Skin of body (tissue), 2 donors: ENCODE results near the gene TMEM129. TPM values are rescaled to one million over a fixed set of nuclear protein-coding genes. Genes with fewer than 3 reads are reported as not detected.

Source experiments
- DNase-seq: peaks from one replicate; lab custom pipeline; 2025; lab: John Stamatoyannopoulos, UW
- total RNA-seq: library from RNA; depleted of rRNA; stranded (reverse); fragments of >200 nt; gene quantifications from one replicate; pipeline ENCODE4 v1.2.3, GENCODE V29; 2014

The TMEM129 gene
- total RNA-seq, 1 donor from 2014 or later: 9.2 TPM

DNA sequence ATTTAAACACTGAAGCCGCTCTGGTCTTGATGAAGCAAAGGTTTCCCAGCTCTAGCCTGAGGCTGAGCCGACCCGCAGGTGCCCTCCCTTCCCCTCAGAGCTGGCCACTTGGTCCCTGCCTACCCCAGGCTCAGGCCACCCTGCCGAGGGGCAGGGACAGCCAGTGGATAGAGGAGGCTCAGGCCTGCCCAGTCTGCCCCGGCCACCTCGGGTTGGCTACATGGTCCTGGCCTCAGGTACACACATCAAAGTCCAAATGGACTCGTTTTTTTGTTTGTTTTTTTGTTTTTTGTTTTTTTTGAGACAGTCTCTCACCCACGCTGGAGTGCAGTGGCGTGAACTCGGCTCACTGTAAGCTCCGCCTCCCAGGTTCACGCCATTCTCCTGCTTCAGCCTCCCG is 24.0 kb upstream of the TMEM129 start:
- no peak for DNase-seq

DNA sequence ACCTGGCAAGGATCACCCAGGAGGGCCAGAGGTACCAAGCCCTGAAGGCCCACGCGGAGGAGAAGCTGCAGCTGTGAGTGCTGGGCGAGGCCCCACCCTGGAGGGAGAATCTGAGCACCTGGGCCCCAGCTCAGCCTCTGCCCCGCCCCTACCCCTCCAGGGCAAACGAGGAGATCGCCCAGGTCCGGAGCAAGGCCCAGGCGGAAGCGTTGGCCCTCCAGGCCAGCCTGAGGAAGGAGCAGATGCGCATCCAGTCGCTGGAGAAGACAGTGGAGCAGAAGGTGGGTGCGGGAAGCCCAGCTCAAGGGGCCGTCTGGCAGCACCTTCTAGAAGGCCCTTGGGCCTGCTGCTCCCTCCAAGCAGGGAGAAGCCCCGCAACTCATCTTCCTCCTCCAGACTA is 23.4 kb upstream of the TMEM129 start:
- no peak for DNase-seq

DNA sequence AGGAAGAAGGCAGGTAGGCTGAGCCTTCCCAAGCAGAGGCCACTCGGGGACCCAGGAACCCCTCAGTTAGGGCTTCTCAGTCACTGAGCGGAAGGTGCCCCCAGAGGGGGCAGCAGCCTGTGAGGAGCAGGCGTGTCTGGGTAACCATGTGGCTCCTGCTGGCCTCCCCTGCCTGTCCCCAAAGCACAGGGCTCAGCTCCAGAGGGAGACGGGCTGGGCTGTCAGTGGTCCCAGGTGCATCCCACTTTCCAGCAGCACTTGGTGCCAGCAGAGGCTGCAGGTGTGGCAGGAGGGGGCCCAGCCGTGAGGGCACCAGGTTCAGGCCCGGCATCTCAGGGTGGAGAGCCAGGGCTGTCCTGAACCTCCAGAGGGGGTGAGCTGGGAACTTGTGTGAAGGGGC is 22.9 kb upstream of the TMEM129 start:
- DNase-seq: no peak

DNA sequence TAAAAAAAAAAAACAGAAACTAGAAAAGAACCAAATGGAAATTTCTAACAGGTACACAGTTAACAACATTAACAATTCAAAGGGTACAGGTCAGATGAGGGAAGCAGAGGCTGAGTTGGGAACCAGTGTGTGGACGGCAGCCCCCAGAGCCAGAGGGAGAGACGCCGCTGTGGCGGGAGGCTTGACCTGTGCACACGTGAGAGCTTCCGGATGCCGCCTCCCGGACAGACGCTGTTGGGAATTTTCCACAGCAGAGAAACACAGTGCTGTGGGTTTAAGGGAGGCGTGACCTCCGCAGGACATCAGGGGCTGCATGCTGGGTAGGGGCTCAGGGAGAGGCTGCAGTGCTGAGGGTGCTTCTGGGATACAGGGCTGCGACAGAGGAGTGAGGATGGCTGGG is 22.4 kb upstream of the TMEM129 start:
- DNase-seq: no peak

DNA sequence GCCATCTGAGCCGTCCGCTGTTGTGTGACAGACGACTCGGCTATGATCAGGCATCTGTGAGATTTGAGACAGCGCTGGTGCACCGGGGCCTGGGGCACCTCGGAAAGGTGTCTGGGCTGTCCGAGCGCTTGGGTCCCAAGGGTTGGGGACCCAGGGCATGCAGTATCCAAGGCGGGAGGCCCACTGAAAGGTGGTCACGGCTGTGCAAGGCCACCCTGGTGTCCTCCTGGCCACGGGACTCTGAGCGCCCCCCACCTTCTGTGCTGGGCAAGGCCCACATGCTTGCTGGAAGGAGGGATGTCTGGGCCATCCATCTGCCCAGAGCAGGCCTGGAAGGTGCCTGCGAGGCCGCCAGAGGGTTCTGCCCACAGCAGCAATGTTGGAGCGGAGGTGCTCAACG is 20.1 kb upstream of the TMEM129 start:
- DNase-seq: no peak

DNA sequence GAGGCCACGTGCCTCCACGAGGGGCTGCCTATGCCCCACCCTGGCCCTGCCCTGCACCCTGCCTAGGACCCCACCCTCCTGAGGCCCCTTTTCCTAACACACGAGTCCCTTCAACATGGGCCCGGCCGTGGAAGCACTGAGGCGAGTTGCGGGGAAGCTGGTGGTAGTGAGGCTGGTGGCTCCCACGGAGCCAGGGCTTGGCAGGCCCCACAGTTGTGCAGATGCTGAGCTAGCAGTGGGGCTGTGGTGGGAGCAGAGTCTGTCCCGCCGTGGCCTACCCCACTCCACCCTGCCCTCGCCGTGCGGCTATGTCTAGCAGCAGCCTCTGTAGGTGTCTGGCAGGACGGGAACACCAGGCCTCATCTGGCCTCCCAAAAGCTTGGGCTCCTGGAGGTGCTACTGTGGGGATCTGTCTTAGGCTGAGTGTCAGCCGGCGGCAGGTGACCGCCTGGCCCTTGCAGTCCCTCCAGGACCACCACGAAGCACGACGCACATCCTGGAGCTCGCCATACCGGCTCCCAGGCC is 19.0 kb upstream of the TMEM129 start:
- DNase-seq: no peak

DNA sequence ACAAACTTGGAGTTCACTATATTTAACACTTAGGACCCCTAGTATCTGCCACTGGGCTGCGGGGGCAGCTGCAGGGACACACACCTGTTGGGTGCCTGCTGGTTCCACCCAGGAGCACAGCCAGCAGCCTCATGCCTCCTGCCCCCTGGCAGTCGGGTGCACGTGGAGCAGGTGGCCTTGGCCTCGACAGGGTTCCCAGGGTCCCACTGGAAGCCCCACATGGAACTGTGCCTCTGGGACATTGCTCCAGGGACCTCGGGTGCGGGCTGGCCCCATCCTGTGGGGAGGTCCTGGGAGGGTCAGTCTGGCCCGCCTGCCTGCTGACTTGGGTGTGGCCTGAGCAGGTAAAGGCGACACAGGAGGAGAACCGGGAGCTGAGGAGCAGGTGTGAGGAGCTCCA is 18.2 kb upstream of the TMEM129 start:
- no peak for DNase-seq

DNA sequence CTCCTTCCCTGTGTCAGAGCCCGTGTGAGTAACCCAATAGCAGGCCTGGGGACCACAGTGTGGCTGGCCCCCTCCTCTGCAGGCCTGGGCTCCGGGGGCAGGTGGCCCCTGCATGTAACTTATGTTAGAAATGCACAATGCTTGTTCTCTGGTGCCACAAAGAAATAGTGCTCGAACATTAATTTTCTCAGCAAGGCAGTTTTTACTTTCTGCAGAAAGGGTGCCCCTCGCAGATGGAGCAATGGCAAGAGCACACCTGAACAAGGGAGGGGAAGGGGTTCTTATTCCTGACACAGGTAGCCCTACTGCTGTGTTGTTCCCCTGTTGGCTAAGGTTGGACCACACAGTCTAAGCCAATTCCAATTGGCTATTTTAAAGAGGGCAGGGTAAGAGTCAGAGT is 17.3 kb upstream of the TMEM129 start:
- no peak for DNase-seq

DNA sequence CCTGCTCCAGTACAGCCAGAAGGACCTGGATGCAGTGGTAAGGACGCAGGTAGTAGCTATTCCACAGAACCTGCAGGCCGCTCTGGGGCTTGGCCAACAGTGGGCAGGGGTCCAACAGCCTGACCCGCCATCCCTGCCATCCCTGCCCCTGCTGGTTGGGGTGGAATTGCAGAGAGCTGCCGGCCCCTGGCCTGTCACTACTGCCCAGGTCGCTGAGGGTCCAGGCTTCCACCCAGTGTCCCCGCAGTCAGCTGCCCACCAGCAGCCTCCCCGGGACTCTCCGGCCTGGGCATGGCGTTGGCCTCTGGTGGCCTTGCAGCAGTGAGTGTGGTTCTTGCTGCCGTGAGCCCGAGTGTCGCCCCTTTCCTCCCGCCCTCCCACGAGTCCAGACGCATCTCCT is 16.5 kb upstream of the TMEM129 start:
- DNase-seq: no peak

DNA sequence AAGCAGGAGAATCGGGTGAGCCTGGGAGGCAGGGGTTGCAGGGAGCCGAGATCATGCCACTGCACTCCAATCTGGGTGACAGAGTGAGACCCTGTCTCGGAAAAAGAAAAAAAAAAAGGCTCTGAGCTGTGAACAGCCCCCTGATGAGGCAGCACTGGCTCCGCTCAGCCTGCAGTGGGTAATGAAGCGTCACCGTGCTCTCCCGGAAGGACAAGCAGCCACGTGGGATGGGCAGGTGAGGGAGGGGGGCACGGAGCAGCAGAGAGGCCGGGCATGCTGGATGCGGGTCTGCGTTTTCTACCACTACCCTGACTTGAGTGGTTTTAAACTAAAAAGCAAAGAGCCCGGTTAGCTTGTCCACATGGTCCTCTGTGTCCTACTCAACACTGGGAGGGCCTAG is 15.7 kb upstream of the TMEM129 start:
- DNase-seq: no peak

DNA sequence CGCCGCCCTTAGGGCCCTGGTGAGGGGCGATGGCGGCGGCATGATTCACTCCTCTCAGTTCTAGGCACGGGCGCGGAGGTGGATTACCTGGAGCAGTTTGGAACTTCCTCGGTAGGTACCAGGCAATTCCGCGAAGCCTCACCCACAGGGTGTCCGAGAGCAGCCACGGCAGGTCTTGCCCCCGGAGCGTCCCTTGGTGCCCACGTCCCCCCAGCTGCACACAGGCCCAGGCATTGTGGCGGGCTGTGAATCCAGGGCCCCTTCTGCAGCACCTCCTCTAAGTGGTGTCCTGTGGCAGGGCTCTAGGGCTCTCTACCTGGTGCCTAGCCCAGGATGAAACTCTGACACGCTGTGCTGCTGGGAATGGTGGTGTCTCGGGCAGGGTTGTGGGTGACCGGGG is 14.1 kb upstream of the TMEM129 start:
- DNase-seq: no peak

DNA sequence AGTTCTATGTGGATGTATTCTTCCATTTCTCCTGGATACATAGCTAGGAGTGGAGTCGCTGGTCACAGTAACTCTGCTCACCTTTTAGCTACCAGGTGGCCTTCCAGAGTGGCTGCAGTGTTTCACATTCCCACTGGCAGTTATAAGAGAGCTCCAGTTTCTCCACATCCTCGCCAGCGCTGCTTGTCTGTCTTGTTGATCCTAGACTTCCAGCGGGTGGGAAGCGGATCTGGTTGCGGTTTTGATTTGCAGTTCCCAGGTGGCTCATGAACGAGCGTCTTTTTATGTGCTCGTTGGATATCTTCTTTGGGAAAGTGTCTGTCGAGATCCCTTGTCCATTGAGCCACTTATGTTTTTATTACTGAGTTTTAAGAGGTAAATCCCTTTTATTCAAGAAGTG is 11.8 kb upstream of the TMEM129 start:
- DNase-seq: no peak

DNA sequence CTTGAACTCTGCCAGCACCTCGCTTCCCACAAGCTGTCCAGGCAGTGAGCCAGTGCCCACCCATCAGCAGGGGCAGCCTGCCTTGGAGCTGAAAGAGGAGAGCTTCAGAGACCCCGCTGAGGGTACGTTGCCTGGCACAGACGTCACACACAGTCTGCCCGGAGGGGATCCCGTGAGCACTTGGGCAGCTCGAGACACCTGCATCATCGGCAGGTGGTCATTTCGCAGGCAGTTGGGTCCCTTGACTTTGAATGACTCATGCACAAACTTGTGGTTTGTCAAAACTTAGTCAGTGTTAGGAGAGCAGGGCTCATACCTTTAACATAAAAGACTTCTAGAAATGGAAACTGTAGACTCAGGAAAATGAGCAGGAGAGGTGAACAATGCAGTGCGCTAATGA is 10.1 kb upstream of the TMEM129 start:
- DNase-seq: no peak

DNA sequence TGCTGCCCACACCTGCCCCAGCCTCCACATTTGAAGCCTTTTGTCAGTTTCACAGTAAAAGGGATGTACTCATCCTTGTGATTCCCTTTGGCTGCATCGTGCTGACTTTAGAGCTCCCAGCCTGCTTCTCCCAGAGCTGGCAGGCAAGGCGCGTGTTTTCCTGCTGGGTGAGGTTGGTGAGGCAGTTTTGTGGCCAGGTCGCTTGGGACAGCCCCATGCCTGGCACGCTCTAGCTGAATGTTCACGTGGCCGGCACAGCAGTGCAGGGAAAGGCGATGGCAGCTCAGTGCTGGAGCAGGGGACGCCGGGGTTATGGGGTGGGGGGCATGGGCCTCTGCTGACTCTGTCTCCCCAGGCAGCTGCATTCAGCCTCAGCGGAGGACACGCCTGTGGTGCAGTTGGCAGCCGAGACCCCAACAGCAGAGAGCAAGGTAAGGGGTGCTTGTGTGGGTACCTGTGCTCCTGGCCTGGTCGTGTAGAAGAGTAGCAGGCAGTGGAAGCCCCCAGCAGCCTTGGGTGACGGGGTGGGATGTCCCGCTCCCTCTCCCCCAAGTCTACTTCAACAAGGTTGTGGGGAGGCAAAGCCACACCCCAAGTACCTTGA is 9.5 kb upstream of the TMEM129 start:
- no peak for DNase-seq

DNA sequence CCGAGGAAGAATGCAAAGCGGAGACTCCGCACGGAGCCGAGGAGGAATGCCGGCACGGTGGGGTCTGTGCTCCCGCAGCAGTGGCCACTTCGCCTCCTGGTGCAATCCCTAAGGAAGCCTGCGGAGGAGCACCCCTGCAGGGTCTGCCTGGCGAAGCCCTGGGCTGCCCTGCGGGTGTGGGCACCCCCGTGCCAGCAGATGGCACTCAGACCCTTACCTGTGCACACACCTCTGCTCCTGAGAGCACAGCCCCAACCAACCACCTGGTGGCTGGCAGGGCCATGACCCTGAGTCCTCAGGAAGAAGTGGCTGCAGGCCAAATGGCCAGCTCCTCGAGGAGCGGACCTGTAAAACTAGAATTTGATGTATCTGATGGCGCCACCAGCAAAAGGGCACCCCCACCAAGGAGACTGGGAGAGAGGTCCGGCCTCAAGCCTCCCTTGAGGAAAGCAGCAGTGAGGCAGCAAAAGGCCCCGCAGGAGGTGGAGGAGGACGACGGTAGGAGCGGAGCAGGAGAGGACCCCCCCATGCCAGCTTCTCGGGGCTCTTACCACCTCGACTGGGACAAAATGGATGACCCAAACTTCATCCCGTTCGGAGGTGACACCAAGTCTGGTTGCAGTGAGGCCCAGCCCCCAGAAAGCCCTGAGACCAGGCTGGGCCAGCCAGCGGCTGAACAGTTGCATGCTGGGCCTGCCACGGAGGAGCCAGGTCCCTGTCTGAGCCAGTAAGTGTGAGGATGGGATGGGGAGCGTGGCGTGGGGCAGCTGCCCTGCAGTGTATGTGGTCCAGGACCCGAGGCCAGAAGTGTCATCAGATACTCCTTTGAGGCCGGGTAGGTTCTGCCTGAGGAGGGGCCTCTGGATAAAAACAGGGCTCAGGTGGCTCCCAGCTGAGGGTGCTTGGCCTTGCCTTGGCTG is 7.2 kb upstream of the TMEM129 start:
- DNase-seq: no peak

DNA sequence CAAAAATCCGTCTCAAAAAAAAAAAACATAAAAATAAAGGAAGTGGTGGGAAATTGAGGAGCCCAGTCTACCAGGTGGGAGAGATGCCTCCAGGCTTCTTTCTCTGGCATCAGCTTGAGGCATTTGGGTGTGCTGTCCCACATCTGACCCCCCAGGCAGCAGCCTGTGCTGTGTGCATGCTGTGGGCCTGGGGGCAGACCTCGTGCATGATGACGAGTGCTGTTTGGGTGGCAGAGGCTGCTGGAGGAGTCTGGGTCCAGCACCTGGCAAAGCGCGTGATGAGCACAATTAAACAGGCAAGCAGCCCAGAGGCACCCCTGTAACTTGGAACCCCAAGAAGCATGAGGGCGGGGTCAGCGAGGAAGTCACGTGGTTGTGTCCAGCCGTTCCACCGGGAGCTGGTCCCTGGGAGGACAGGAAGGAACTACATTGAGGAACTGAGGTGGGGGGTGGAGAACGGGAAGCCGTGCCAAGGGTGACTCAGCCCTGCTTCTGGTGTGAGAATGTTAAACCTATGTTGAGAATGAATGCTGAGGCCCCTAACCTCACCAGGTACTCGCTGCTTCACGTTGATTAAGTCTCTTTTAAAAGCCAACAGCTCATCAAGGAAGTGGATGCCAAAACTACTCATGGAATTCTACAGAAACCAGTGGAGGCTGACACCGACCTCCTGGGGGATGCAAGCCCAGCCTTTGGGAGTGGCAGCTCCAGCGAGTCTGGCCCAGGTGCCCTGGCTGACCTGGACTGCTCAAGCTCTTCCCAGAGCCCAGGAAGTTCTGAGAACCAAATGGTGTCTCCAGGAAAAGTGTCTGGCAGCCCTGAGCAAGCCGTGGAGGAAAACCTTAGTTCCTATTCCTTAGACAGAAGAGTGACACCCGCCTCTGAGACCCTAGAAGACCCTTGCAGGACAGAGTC is 6.3 kb upstream of the TMEM129 start:
- DNase-seq: no peak

DNA sequence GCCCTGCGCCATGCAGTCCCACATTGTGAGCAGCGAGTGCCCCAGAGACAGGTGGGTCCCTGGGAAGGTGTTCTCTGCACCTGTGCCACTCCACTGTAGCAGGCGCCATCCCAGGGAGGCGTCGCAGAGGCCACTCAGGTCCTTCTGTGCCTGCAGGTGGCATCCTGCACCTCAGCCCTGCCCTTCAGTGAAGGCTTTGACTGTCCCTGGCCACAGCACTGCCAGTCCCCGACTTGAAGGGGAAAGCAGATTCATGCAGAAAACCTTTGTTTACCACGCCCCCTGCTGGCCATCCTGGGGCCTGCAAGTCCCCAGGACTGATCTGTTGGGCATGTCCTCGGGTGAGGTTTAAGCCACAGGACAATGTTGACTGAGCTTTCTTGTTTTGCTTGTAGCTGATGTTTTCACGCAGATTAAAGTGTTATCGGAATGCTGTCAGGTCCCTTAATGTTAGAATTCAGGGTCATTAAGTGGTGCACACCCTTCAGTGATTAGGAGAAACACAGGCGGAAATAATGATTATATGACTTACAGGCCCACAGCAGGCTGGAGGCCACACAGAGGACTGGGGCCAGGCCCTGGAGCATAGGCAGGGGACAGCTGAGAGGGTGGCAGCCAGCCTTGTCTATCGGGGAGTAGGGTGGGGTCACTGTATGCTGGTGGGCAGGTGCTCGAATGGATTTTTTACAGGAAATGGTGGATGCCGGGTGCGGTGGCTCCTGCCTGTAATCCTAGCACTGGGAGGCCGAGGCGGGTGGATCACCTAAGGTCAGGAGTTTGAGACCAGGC is 5.2 kb upstream of the TMEM129 start:
- DNase-seq: peak; percentile 51

DNA sequence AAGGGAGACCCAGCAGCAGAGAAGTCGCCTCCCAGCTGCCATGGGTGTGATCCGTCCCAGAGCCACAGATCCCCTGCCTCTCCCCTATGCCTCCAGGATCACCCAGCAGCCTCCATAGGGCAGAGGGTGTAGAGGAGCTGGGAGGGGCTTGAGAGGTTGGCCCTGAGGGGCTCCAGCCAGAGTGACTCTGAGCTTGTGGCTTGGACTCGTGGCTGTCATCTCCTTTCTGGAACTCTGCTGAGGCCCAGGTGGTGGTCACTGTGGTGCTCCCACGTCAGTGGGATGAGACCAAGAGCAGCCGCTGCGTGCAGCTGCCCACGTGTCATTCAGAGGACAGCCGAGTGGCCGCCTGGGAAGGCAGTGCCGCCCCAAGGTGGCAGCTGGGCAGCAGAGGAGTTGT is 4.4 kb upstream of the TMEM129 start:
- DNase-seq: no peak

DNA sequence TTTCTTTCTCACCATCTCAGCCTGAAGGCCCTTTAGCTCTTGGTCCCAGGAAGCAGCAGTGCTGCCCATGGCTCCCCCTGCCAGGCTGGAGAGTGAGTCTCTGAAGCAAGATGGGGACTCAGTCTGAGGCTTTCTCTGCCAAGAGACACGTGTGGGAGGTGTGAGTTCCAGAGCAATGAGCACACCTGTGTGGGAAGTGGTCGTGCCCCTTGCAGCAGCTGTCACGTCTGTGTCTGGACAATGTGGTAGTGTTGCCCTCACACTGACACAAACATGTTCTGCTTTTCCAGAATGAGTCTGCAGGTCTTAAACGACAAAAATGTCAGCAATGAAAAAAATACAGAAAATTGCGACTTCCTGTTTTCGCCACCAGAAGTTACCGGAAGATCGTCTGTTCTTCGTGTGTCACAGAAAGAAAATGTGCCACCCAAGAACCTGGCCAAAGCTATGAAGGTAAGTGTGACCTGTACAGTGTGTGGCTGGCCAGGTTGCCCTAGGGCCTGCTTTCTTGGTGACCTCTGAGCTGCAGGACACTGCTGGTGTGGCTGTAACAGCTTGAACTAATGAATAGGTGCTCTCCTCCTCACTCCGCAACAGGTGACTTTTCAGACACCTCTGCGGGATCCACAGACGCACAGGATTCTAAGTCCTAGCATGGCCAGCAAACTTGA is 2.1 kb upstream of the TMEM129 start:
- no peak for DNase-seq

DNA sequence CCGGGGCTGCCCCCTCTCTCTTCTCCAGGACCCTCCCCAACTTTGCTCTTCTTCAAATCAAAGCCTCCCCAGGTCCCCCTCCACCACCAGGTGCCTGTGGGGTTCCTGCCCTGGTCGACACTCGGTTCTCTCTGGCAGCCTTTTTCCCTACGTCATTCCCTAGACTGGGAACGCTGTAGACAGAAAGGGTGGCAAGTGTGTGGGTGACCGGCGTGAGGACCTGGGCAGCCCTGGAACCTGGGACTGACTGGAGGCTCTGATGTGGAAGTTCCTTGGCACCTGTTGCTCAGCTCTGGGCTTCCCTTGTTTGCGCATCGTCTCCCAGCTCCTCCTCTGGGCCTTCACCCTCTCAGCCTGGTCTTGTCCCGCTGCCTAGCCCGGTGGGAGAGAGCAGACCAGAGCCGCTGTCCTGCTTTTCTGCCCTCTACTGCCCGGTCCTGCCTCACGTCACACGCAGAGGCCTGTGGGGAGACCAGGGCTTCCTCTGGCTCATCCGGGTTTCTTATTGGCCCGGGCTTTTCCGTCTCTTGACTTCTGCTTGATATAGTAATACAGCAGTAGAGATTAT is 1.5 kb upstream of the TMEM129 start:
- no peak for DNase-seq
